Measurements from ENCODE around the gene DOHH. TPM values are rescaled to one million over a fixed set of nuclear protein-coding genes. Genes with fewer than 3 reads are reported as not detected.

The DOHH gene
- total and polyA plus RNA-seq, 2 experiments from 2014 or later, result 19.0 to 34.7 TPM

DNA sequence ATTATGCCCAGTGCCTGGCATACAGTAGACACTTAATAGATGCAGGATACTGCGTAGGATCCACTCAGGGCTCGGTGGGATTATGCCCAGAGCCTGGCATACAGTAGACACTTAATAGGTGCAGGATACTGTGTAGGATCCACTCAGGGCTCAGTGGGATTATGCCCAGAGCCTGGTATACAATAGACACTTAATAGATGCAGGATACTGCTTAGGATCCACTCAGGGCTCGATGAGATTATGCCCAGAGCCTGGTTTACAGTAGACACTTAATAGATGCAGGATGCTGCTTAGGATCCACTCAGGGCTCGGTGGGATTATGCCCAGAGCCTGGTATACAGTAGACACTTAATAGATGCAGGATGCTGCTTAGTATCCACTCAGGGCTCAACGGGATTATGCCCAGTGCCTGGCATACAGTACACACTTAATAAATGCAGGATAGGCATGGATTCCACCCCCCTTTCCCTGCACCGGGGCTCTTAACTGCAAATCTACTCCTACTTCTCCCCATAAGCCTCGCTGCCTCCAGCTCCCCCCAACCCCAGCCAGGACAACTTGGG, 45.0 kb downstream of the DOHH start:
- H3K27ac Mint-ChIP-seq, result no peak overlapping the region
- peaks cover 21% of the 10 kb centered on the region; the same call in 1 of the 2 replicates for H3K4me1 ChIP-seq (ENCODE audit: insufficient read depth)
- H3K36me3 ChIP-seq (ENCODE audit: insufficient read depth), result no peaks in the 10 kb centered on the region
- no peaks in the 10 kb centered on the region for H3K36me3 Mint-ChIP-seq (ENCODE audit: low read depth)
- H3K4me2 ChIP-seq, result no peak overlapping the region
- H3K79me2 ChIP-seq (replicated peaks; ENCODE audit: insufficient read depth), result no peaks in the 10 kb centered on the region
- no peak for DNase-seq (ENCODE audit: low spot score)
- no peak overlapping the region for H2AFZ ChIP-seq
- TF ChIP-seq POLR2AphosphoS5 (IDR thresholded peaks at IDR 0.05; ENCODE audit: low read depth) (no peak), EZH2 (IDR thresholded peaks at IDR 0.05; ENCODE audit: low read depth, unreplicated experiment) (no peak), CREB1 (CRISPR knock-in tag; IDR thresholded peaks at IDR 0.05; ENCODE audit: low read depth) (no peak), ZNF331 (CRISPR knock-in tag; IDR thresholded peaks at IDR 0.05; ENCODE audit: low read depth) (no peak), STAT1 (IDR thresholded peaks at IDR 0.05; ENCODE audit: unreplicated experiment) (no peak), JUNB (IDR thresholded peaks at IDR 0.05; ENCODE audit: unreplicated experiment) (no peak), EZH2phosphoT487 (IDR thresholded peaks at IDR 0.05; ENCODE audit: unreplicated experiment) (no peak)
- TF ChIP-seq, protein P1, sequence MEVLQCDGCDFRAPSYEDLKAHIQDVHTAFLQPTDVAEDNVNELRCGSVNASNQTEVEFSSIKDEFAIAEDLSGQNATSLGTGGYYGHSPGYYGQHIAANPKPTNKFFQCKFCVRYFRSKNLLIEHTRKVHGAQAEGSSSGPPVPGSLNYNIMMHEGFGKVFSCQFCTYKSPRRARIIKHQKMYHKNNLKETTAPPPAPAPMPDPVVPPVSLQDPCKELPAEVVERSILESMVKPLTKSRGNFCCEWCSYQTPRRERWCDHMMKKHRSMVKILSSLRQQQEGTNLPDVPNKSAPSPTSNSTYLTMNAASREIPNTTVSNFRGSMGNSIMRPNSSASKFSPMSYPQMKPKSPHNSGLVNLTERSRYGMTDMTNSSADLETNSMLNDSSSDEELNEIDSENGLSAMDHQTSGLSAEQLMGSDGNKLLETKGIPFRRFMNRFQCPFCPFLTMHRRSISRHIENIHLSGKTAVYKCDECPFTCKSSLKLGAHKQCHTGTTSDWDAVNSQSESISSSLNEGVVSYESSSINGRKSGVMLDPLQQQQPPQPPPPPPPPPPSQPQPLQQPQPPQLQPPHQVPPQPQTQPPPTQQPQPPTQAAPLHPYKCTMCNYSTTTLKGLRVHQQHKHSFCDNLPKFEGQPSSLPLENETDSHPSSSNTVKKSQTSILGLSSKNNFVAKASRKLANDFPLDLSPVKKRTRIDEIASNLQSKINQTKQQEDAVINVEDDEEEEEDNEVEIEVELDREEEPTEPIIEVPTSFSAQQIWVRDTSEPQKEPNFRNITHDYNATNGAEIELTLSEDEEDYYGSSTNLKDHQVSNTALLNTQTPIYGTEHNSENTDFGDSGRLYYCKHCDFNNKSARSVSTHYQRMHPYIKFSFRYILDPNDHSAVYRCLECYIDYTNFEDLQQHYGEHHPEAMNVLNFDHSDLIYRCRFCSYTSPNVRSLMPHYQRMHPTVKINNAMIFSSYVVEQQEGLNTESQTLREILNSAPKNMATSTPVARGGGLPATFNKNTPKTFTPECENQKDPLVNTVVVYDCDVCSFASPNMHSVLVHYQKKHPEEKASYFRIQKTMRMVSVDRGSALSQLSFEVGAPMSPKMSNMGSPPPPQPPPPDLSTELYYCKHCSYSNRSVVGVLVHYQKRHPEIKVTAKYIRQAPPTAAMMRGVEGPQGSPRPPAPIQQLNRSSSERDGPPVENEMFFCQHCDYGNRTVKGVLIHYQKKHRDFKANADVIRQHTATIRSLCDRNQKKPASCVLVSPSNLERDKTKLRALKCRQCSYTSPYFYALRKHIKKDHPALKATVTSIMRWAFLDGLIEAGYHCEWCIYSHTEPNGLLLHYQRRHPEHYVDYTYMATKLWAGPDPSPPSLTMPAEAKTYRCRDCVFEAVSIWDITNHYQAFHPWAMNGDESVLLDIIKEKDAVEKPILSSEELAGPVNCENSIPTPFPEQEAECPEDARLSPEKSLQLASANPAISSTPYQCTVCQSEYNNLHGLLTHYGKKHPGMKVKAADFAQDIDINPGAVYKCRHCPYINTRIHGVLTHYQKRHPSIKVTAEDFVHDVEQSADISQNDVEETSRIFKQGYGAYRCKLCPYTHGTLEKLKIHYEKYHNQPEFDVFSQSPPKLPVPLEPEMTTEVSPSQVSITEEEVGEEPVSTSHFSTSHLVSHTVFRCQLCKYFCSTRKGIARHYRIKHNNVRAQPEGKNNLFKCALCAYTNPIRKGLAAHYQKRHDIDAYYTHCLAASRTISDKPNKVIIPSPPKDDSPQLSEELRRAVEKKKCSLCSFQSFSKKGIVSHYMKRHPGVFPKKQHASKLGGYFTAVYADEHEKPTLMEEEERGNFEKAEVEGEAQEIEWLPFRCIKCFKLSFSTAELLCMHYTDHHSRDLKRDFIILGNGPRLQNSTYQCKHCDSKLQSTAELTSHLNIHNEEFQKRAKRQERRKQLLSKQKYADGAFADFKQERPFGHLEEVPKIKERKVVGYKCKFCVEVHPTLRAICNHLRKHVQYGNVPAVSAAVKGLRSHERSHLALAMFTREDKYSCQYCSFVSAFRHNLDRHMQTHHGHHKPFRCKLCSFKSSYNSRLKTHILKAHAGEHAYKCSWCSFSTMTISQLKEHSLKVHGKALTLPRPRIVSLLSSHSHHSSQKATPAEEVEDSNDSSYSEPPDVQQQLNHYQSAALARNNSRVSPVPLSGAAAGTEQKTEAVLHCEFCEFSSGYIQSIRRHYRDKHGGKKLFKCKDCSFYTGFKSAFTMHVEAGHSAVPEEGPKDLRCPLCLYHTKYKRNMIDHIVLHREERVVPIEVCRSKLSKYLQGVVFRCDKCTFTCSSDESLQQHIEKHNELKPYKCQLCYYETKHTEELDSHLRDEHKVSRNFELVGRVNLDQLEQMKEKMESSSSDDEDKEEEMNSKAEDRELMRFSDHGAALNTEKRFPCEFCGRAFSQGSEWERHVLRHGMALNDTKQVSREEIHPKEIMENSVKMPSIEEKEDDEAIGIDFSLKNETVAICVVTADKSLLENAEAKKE (CRISPR knock-in tag; IDR thresholded peaks at IDR 0.05), result no peak
- TF ChIP-seq, protein P2, sequence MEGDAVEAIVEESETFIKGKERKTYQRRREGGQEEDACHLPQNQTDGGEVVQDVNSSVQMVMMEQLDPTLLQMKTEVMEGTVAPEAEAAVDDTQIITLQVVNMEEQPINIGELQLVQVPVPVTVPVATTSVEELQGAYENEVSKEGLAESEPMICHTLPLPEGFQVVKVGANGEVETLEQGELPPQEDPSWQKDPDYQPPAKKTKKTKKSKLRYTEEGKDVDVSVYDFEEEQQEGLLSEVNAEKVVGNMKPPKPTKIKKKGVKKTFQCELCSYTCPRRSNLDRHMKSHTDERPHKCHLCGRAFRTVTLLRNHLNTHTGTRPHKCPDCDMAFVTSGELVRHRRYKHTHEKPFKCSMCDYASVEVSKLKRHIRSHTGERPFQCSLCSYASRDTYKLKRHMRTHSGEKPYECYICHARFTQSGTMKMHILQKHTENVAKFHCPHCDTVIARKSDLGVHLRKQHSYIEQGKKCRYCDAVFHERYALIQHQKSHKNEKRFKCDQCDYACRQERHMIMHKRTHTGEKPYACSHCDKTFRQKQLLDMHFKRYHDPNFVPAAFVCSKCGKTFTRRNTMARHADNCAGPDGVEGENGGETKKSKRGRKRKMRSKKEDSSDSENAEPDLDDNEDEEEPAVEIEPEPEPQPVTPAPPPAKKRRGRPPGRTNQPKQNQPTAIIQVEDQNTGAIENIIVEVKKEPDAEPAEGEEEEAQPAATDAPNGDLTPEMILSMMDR (conservative IDR thresholded peaks at IDR 0.05; ENCODE audit: low read depth in 2 of 2), result no peak
- TF ChIP-seq, protein P3, sequence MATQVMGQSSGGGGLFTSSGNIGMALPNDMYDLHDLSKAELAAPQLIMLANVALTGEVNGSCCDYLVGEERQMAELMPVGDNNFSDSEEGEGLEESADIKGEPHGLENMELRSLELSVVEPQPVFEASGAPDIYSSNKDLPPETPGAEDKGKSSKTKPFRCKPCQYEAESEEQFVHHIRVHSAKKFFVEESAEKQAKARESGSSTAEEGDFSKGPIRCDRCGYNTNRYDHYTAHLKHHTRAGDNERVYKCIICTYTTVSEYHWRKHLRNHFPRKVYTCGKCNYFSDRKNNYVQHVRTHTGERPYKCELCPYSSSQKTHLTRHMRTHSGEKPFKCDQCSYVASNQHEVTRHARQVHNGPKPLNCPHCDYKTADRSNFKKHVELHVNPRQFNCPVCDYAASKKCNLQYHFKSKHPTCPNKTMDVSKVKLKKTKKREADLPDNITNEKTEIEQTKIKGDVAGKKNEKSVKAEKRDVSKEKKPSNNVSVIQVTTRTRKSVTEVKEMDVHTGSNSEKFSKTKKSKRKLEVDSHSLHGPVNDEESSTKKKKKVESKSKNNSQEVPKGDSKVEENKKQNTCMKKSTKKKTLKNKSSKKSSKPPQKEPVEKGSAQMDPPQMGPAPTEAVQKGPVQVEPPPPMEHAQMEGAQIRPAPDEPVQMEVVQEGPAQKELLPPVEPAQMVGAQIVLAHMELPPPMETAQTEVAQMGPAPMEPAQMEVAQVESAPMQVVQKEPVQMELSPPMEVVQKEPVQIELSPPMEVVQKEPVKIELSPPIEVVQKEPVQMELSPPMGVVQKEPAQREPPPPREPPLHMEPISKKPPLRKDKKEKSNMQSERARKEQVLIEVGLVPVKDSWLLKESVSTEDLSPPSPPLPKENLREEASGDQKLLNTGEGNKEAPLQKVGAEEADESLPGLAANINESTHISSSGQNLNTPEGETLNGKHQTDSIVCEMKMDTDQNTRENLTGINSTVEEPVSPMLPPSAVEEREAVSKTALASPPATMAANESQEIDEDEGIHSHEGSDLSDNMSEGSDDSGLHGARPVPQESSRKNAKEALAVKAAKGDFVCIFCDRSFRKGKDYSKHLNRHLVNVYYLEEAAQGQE (IDR thresholded peaks at IDR 0.05; ENCODE audit: unreplicated experiment), result no peak
- TF ChIP-seq, protein P4, sequence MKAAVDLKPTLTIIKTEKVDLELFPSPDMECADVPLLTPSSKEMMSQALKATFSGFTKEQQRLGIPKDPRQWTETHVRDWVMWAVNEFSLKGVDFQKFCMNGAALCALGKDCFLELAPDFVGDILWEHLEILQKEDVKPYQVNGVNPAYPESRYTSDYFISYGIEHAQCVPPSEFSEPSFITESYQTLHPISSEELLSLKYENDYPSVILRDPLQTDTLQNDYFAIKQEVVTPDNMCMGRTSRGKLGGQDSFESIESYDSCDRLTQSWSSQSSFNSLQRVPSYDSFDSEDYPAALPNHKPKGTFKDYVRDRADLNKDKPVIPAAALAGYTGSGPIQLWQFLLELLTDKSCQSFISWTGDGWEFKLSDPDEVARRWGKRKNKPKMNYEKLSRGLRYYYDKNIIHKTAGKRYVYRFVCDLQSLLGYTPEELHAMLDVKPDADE (IDR thresholded peaks at IDR 0.05), result no peak
- no peak overlapping the region for H3K4me3 Mint-ChIP-seq
- H3K9me3 Mint-ChIP-seq, result no peaks in the 10 kb centered on the region; the same call in 2 of the 3 replicates
- peaks cover 22% of the 10 kb centered on the region for H3K27me3 Mint-ChIP-seq (ENCODE audit: insufficient read depth, low read depth, poor library complexity)
- no peak overlapping the region for H3K4me3 ChIP-seq
- no peaks in the 10 kb centered on the region for H3F3A ChIP-seq (replicated peaks; ENCODE audit: low read depth)
- peaks cover 14% of the 10 kb centered on the region for H3K4me1 Mint-ChIP-seq
- no peak for ATAC-seq
- peaks cover 4% of the 10 kb centered on the region; the same call in 1 of the 2 replicates for H4K20me1 ChIP-seq (replicated peaks; ENCODE audit: insufficient read depth)
- no peaks in the 10 kb centered on the region for H3K9me2 ChIP-seq (ENCODE audit: insufficient read depth)
- no peak overlapping the region for H3K27ac ChIP-seq (ENCODE audit: low read depth)
- H3K27me3 ChIP-seq (ENCODE audit: insufficient read depth), result peaks cover 39% of the 10 kb centered on the region
